GM23248 (cell line): ENCODE results near the gene TK1. TPM values are rescaled to one million over a fixed set of nuclear protein-coding genes. Genes with fewer than 3 reads are reported as not detected.

Source experiments
- DNase-seq: peaks from one replicate; pipeline ENCODE4 v3.0.0-alpha.2; 2015
- H2AFZ ChIP-seq: fragments of 200-600 bp; sonication (generic); 2 replicates; pipeline ENCODE4 v1.6.1; 2016; ENCODE audit warnings: antibody characterized with exemption
- H3F3A ChIP-seq: fragments of 200-600 bp; sonication (generic); 2 replicates; pipeline ENCODE4 v1.6.1; 2016; ENCODE audit warnings: mild to moderate bottlenecking, antibody characterized with exemption, mixed run types; ENCODE audit not compliant: insufficient read depth
- H3K27ac ChIP-seq: fragments of 200-600 bp; sonication (generic); 2 replicates; pipeline ENCODE4 v1.5.1; 2016; ENCODE audit warnings: mild to moderate bottlenecking
- H3K27me3 ChIP-seq: fragments of 200-600 bp; sonication (generic); replicated peaks from 2 replicates; pipeline ENCODE4 v1.6.1; 2016; ENCODE audit warnings: mild to moderate bottlenecking; ENCODE audit not compliant: insufficient read depth
- H3K36me3 ChIP-seq: fragments of 200-600 bp; sonication (generic); 2 replicates; pipeline ENCODE4 v1.6.1; 2016; ENCODE audit warnings: low read depth, mild to moderate bottlenecking
- H3K4me1 ChIP-seq: fragments of 200-600 bp; sonication (generic); 2 replicates; pipeline ENCODE4 v1.6.1; 2016; ENCODE audit warnings: mild to moderate bottlenecking; ENCODE audit not compliant: insufficient read depth
- H3K4me2 ChIP-seq: fragments of 200-600 bp; sonication (generic); one replicate; pipeline ENCODE4 v1.6.1; 2016; ENCODE audit warnings: mild to moderate bottlenecking; ENCODE audit not compliant: unreplicated experiment
- H3K4me3 ChIP-seq: fragments of 200-600 bp; sonication (generic); 2 replicates; pipeline ENCODE4 v1.5.1; 2016; ENCODE audit warnings: mild to moderate bottlenecking
- H3K79me2 ChIP-seq: fragments of 200-600 bp; sonication (generic); 2 replicates; pipeline ENCODE4 v1.6.1; 2016; ENCODE audit warnings: mild to moderate bottlenecking; ENCODE audit not compliant: insufficient read depth
- H3K9ac ChIP-seq: fragments of 200-600 bp; sonication (generic); 2 replicates; pipeline ENCODE4 v1.6.1; 2016; ENCODE audit warnings: mild to moderate bottlenecking
- H3K9me2 ChIP-seq: fragments of 200-600 bp; sonication (generic); 2 replicates; pipeline ENCODE4 v1.6.1; 2016; ENCODE audit warnings: mixed run types, mild to moderate bottlenecking, moderate library complexity; ENCODE audit not compliant: insufficient read depth
- H3K9me3 ChIP-seq: fragments of 200-600 bp; sonication (generic); one replicate; pipeline ENCODE4 v1.6.1; 2017; ENCODE audit warnings: low read depth
- H4K20me1 ChIP-seq: fragments of 200-600 bp; sonication (generic); 2 replicates; pipeline ENCODE4 v1.6.0; 2016; ENCODE audit not compliant: insufficient read depth
- EZH2 ChIP-seq: fragments of 200-600 bp; sonication (generic); IDR thresholded peaks from 2 replicates; pipeline ENCODE4 v1.6.1; 2018; ENCODE audit warnings: antibody characterized with exemption, mild to moderate bottlenecking; ENCODE audit not compliant: insufficient read depth, poor library complexity, severe bottlenecking
- EZH2phosphoT487 ChIP-seq: fragments of 200-600 bp; sonication (generic); IDR thresholded peaks from 2 replicates; pipeline ENCODE4 v1.6.1; 2018; ENCODE audit warnings: antibody characterized with exemption, moderate library complexity, mild to moderate bottlenecking, low read depth; ENCODE audit not compliant: insufficient read depth
- WGBS, 2 experiments: methylation state at CpG; one replicate each; pipeline ENCODE4 v1.1.6; 2015 to 2017; ENCODE audit warnings: low lambda C conversion rate in 2 of 2, low coverage in 1 of 2; ENCODE audit errors: missing lambda C conversion rate in 2 of 2; 5-methylcytosine and 5-hydroxymethylcytosine counted together
- in situ Hi-C: fragments of 300-500 bp; cut with MboI; formaldehyde crosslinking; loops from 2 replicates; pipeline ENCODE4 v1.15.0; 2020
- polyA plus RNA-seq: library from polyadenylated mRNA; unstranded; fragments of >200 nt; fragmentation: Nextera tagmentation; extraction: Ambion mirVana; gene quantifications from 2 replicates; pipeline ENCODE4 v1.2.1, GENCODE V29; 2016
- total RNA-seq: library from RNA; depleted of rRNA; stranded (reverse); fragments of >200 nt; shearing (Covaris generic); gene quantifications from 2 replicates; pipeline ENCODE4 v1.2.3, GENCODE V29; 2014

Gene TK1
- total and polyA plus RNA-seq, 2 experiments from 2014 or later: 79.4 to 84.5 TPM

DNA sequence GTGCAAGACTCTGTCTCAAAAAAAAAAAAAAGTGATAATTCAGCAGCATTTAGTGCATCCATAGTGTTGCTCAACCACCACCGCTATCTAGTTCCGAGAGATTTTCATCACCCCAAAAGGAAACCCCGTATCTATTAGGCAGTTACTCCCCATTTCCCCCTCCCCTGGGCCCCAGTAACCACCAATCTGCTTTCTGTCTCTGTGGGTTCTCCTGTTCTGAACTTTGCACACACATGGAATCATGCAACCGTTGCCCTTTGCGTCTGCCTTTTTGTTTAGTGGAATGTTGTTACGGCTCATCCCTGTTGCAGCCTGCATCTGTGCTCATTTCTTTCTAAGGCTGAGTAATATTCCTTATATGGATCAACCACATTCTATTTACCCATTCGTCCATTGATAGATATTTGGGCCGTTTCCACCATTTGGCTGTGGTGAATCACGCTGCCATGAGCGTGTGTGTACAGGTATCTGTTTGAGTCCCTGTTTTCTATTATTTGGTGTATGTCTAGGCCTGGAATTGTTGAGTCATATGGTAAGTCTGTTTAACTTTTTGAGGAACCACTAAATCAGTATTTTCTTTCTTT lies 27.2 kb downstream of the TK1 start:
- Histone ChIP-seq H3K4me3 (no peak overlapping the region), H3K9me2 (no peaks in the 10 kb centered on the region), H4K20me1 (no peaks in the 10 kb centered on the region), H3F3A (no peaks in the 10 kb centered on the region), H3K9me3 (no peaks in the 10 kb centered on the region), H2AFZ (no peak overlapping the region), H3K79me2 (no peaks in the 10 kb centered on the region), H3K4me2 (no peak overlapping the region), H3K27ac (no peak overlapping the region), H3K36me3 (no peaks in the 10 kb centered on the region), H3K4me1 (no peaks in the 10 kb centered on the region), H3K27me3 (no peaks in the 10 kb centered on the region), H3K9ac (no peak overlapping the region)
- 68% methylated on average over 10 of the region's 10 CpGs for WGBS, 2 experiments
- TF ChIP-seq EZH2 (no peak), EZH2phosphoT487 (no peak)
- peak; percentile 53 for DNase-seq
- in situ Hi-C loops: no loop called here

DNA sequence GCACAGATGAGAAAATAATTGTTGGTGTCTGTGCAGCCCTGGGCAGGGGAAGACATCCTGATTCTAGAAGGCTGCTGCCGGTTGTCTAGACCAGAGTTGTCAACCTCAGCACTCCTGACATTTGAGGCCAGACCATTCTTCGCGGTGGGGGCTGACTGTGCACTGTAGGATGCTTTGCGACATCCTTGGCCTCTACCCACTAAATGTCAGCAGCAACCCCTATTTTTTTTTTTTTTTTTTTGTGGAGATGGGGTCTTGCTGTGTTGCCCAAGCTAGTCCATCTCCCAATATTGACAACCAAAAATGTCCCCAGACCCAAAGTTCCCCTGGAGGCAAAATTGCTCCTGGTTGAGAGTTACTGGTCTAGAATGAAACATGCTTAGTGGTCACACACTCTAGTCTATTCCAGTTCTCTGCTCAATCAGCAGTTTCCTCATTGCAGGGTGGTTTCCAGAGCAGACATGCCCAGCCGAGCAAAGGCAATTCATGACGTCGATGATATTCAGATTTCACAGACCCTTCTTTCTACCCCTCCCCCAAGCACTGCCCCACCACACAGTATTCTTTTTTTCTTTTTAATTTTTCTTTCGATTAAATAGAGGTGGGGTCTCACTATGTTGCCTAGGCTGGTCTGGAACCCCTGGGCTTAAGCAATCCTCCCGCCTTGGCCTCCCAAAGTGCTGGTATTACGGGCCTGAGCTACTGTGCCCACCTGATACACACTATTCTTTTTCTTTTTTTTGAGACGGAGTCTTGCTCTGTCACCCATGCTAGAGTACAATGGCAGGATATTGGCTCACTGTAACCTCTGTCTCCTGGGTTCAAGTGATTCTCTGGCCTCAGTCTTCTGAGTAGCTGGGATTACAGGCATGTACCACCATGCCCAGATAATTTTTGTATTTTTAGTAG lies 31.7 kb downstream of the TK1 start:
- Histone ChIP-seq H3K4me1 (peaks cover 6% of the 10 kb centered on the region), H2AFZ (no peak overlapping the region), H3K79me2 (no peaks in the 10 kb centered on the region), H3K27ac (no peak overlapping the region), H3F3A (no peaks in the 10 kb centered on the region), H3K9me2 (no peaks in the 10 kb centered on the region), H3K9ac (no peak overlapping the region), H3K4me3 (no peak overlapping the region), H3K9me3 (no peaks in the 10 kb centered on the region), H3K4me2 (no peak overlapping the region), H3K36me3 (no peaks in the 10 kb centered on the region), H4K20me1 (no peaks in the 10 kb centered on the region), H3K27me3 (no peaks in the 10 kb centered on the region)
- 83 to 84% methylated on average over 11 of the region's 11 CpGs for WGBS, 2 experiments
- no peak for DNase-seq
- in situ Hi-C loops: no loop called here
- no peak for TF ChIP-seq EZH2phosphoT487
- no peak for TF ChIP-seq EZH2

DNA sequence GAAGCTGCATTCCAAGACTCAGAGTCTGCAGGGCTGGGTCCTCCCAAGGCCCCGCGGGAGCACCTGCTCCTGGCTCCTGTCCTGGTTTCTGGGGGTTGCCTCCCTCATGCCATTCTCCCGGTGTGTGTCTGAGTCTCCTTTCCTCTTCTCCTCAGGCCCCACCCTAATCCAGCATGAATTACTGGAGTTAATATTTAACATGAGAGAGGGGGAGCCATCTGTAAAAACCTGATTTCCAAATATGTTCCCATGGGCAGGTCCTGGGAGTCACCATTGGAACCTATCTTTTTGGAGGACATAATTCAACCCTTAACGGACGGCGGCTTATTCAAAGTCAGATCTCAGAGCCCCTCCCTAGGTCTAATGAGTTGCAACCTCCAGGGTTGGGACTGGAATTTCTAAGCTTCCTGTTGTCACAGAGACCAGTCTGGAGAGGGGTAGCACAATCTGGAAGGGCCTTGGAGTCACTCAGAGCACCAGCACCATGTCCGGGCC lies 35.3 kb downstream of the TK1 start:
- Histone ChIP-seq H3K4me1 (peaks cover 6% of the 10 kb centered on the region), H3K36me3 (no peaks in the 10 kb centered on the region), H3K79me2 (no peaks in the 10 kb centered on the region), H2AFZ (no peak overlapping the region), H3F3A (no peaks in the 10 kb centered on the region), H3K9me3 (no peaks in the 10 kb centered on the region), H3K4me3 (no peak overlapping the region), H4K20me1 (no peaks in the 10 kb centered on the region), H3K4me2 (peak overlapping the region; percentile 43), H3K9ac (no peak overlapping the region), H3K9me2 (no peaks in the 10 kb centered on the region), H3K27ac (no peak overlapping the region), H3K27me3 (peaks cover 5% of the 10 kb centered on the region; the same call in 1 of the 2 replicates)
- DNase-seq: peak; percentile 79
- WGBS, 2 experiments: 47 to 49% methylated on average over 7 of the region's 7 CpGs
- no peak for TF ChIP-seq EZH2phosphoT487
- TF ChIP-seq EZH2: no peak
- in situ Hi-C loops: no loop called here

DNA sequence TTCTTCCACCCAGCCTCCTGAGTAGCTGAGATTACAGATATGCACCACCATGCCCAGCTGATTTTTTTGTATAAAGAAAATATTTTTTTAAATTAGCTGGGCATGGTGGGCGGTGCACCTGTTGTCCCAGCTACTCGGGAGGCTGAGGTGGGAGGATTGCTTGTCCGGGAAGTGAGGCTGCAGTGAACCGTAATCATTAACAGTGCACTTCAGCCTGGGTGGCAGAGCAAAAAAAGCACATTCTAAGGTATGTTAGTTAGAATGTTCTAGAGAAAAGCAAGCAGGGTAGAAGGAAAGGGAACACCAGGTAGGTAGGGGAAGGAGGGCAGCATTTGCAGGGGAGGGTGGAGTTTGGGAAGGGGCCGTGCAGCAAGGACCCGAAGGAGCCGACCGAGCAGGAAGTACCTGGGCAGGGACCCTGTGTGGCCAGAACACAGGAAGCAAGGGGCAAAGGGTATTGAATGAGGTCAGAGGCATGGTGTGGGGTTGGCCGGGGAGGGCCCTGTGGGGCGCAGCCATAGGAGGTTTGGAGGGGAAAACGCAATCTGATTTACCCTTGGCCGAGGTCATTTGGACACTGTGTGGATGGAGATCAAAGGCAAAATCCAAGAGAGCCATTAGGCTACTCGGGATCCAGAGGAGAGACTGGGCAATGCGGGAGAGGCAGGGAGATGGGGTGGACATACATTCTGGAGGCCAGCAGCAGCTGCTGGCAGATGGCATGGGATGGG lies 38.4 kb downstream of the TK1 start:
- Histone ChIP-seq H3K9me3 (no peaks in the 10 kb centered on the region), H3F3A (no peaks in the 10 kb centered on the region), H3K9me2 (no peaks in the 10 kb centered on the region), H3K9ac (no peak overlapping the region), H3K27ac (no peak overlapping the region), H2AFZ (no peak overlapping the region), H3K36me3 (no peaks in the 10 kb centered on the region), H3K79me2 (no peaks in the 10 kb centered on the region), H4K20me1 (no peaks in the 10 kb centered on the region), H3K4me1 (peaks cover 6% of the 10 kb centered on the region), H3K4me2 (no peak overlapping the region), H3K27me3 (peaks cover 5% of the 10 kb centered on the region; the same call in 1 of the 2 replicates), H3K4me3 (no peak overlapping the region)
- DNase-seq: no peak
- 60% methylated on average over 13 to 14 of the region's 14 CpGs for WGBS, 2 experiments
- in situ Hi-C loops: no loop called here
- no peak for TF ChIP-seq EZH2phosphoT487
- TF ChIP-seq EZH2: no peak
